HCT116 (cell line): ENCODE data around the gene GLYATL3. TPM values are rescaled to one million over a fixed set of nuclear protein-coding genes. Genes with fewer than 3 reads are reported as not detected.

Source experiments
- ATAC-seq: fragments of 200-7000 bp; cut with Tn5 transposase; 2 replicates; pipeline ENCODE4 v1.9.1; 2020; ENCODE audit warnings: mild to moderate bottlenecking, moderate library complexity
- BruUV-seq: library from RNA; stranded (reverse); fragments of 400-500 nt; replicated peaks from 2 replicates; lab custom pipeline; 2021; lab: Mats Ljungman, UMichigan
- CTCF ChIA-PET: fragments of 300-600 bp; sonication (Branson Sonifier 250); formaldehyde crosslinking; loops from one replicate; lab custom pipeline; 2021; ENCODE audit warnings: antibody characterized with exemption; lab: Charles Lee
- POLR2A ChIA-PET: fragments of 300-600, 350-600 bp; sonication (Branson Sonifier 250); formaldehyde crosslinking; loops from one replicate; lab custom pipeline; 2021; ENCODE audit warnings: antibody characterized with exemption; lab: Charles Lee
- RAD21 ChIA-PET, 2 experiments: fragments of 300-600 bp; sonication (Branson Sonifier 250); formaldehyde crosslinking; loops; one replicate each; lab custom pipeline; 2023; ENCODE audit warnings: low total read pairs in 2 of 2; ENCODE audit not compliant: uncharacterized antibody in 2 of 2, unreplicated experiment in 2 of 2, low non-redundant PET in 1 of 2; lab: Charles Lee
- DNase-seq: peaks from one replicate; pipeline ENCODE4 v3.0.0-alpha.2; 2010; ENCODE audit warnings: low read depth, low spot score
- H2AFZ ChIP-seq: fragments of 200-600 bp; shearing (Covaris generic), sonication (generic); 2 replicates; pipeline ENCODE4 v1.6.1; 2017; ENCODE audit warnings: low read depth, mixed run types, mixed read lengths, antibody characterized with exemption, low read length; ENCODE audit not compliant: poor library complexity, severe bottlenecking
- H3K27ac ChIP-seq: 2 replicates; pipeline ENCODE4 v1.5.1; 2012; ENCODE audit warnings: low read depth, low read length
- H3K27me3 ChIP-seq: fragments of 200-600 bp; sonication (generic); 2 replicates; pipeline ENCODE4 v1.6.1; 2016; ENCODE audit warnings: mixed run types, low read length, mixed read lengths; ENCODE audit not compliant: insufficient read depth
- H3K36me3 ChIP-seq, 2 experiments: fragments of 200-500 bp in 1 of 2; fragments of 200-600 bp in 1 of 2; sonication (Bioruptor generic) in 1 of 2; sonication (generic) in 1 of 2; 2 replicates each; pipeline versions ENCODE4 v1.5.1 to v1.6.1; 2014 to 2016; ENCODE audit warnings: low read length in 2 of 2, inconsistent platforms in 1 of 2, mixed read lengths in 1 of 2, mixed run types in 1 of 2; ENCODE audit not compliant: insufficient read depth in 2 of 2, control insufficient read depth in 1 of 2
- H3K4me1 ChIP-seq, 2 experiments: fragments of 200-600 bp in 1 of 2; sonication (generic) in 1 of 2; 2 replicates each; pipeline versions ENCODE4 v1.5.1 to v1.6.1; 2012 to 2017; ENCODE audit warnings: low read length in 2 of 2, inconsistent platforms in 1 of 2, mild to moderate bottlenecking in 1 of 2, mixed read lengths in 1 of 2, mixed run types in 1 of 2, moderate library complexity in 1 of 2; ENCODE audit not compliant: insufficient read depth in 2 of 2, control insufficient read depth in 1 of 2
- H3K4me2 ChIP-seq: fragments of 200-600 bp; sonication (generic); 2 replicates; pipeline ENCODE4 v1.6.1; 2017; ENCODE audit warnings: mixed run types, low read length, mixed read lengths
- H3K4me3 ChIP-seq, 2 experiments: fragments of 200-600 bp in 1 of 2; sonication (generic) in 1 of 2; replicated peaks in 1 of 2; 2 replicates each; pipeline ENCODE4 v1.5.1; 2011 to 2016; ENCODE audit warnings: low read length in 2 of 2, control low read depth in 1 of 2, low read depth in 1 of 2, mild to moderate bottlenecking in 1 of 2, mixed read lengths in 1 of 2, mixed run types in 1 of 2
- H3K79me2 ChIP-seq: fragments of 200-600 bp; sonication (generic); 2 replicates; pipeline ENCODE4 v1.6.1; 2017; ENCODE audit warnings: mild to moderate bottlenecking, mixed run types, low read length, moderate library complexity, mixed read lengths; ENCODE audit not compliant: insufficient read depth
- H3K9ac ChIP-seq: fragments of 200-600 bp; sonication (generic); 2 replicates; pipeline ENCODE4 v1.6.1; 2016; ENCODE audit warnings: low read length, mixed read lengths
- H3K9me2 ChIP-seq: fragments of 200-600 bp; sonication (generic), shearing (Covaris generic); 2 replicates; pipeline ENCODE4 v1.6.1; 2017; ENCODE audit warnings: mixed run types, mild to moderate bottlenecking, moderate library complexity; ENCODE audit not compliant: insufficient read depth
- H3K9me3 ChIP-seq, 2 experiments: fragments of 200-500 bp in 1 of 2; fragments of 200-600 bp in 1 of 2; sonication (Bioruptor generic) in 1 of 2; sonication (generic) in 1 of 2; 2 replicates each; pipeline ENCODE4 v1.6.1; 2014 to 2017; ENCODE audit warnings: low read length in 2 of 2, mixed read lengths in 2 of 2, inconsistent platforms in 1 of 2, low read depth in 1 of 2, mild to moderate bottlenecking in 1 of 2, mixed run types in 1 of 2, moderate library complexity in 1 of 2; ENCODE audit not compliant: control insufficient read depth in 1 of 2, insufficient read depth in 1 of 2
- H4K20me1 ChIP-seq: fragments of 200-600 bp; sonication (generic), shearing (Covaris generic); 2 replicates; pipeline ENCODE4 v1.6.1; 2017; ENCODE audit warnings: mixed run types, mild to moderate bottlenecking, moderate library complexity; ENCODE audit not compliant: insufficient read depth
- ATF3 ChIP-seq: IDR thresholded peaks from 2 replicates; pipeline ENCODE4 v1.6.1; 2012
- CBX3 ChIP-seq: IDR thresholded peaks from 2 replicates; pipeline ENCODE4 v1.6.1; 2012; ENCODE audit warnings: low read depth
- CEBPB ChIP-seq: IDR thresholded peaks from 2 replicates; pipeline ENCODE4 v1.6.1; 2012; ENCODE audit warnings: low read depth
- ELF1 ChIP-seq: IDR thresholded peaks from 2 replicates; pipeline ENCODE4 v1.6.1; 2012; ENCODE audit warnings: low read depth, borderline replicate concordance
- JUND ChIP-seq: IDR thresholded peaks from 2 replicates; pipeline ENCODE4 v1.6.1; 2012
- POLR2A ChIP-seq: IDR thresholded peaks from 2 replicates; pipeline ENCODE4 v1.7.0; 2011; ENCODE audit warnings: borderline replicate concordance; ENCODE audit not compliant: insufficient read depth, insufficient read length; ENCODE audit errors: extremely low read depth
- RAD21 ChIP-seq: IDR thresholded peaks from 2 replicates; pipeline ENCODE4 v1.6.1; 2012; ENCODE audit warnings: low read depth, mild to moderate bottlenecking
- SIN3A ChIP-seq: IDR thresholded peaks from 2 replicates; pipeline ENCODE4 v1.6.1; 2012; ENCODE audit warnings: low read depth
- SP1 ChIP-seq: IDR thresholded peaks from 2 replicates; pipeline ENCODE4 v1.6.1; 2012; ENCODE audit warnings: low read depth
- intact Hi-C: fragments of 100-400 bp; cut with micrococcal nuclease; formaldehyde crosslinking; loops from 2 replicates; pipeline ENCODE4 v1.10.0; 2022
- total RNA-seq: library from RNA; stranded (reverse); gene quantifications from one replicate; pipeline ENCODE4 v1.2.1, GENCODE V29; 2021; ENCODE audit not compliant: unreplicated experiment
- TF ChIP-seq, protein P1 (sequence below): IDR thresholded peaks from 2 replicates; pipeline ENCODE4 v1.6.1; 2012; ENCODE audit warnings: low read depth

GLYATL3 gene
- total RNA-seq, 1 experiment from 2014 or later, result not detected

GRCh38 chr6:49543087-49543858 is 43.5 kb downstream of the GLYATL3 start:
- Histone ChIP-seq H3K9ac (no peak overlapping the region), H3K79me2 (no peaks in the 10 kb centered on the region), H3K4me3 (no peak overlapping the region), H3K36me3 (no peaks in the 10 kb centered on the region), H3K9me3 (no peaks in the 10 kb centered on the region), H3K27me3 (no peaks in the 10 kb centered on the region), H3K4me1 (peaks cover 20% of the 10 kb centered on the region in 2 experiments), H4K20me1 (no peaks in the 10 kb centered on the region), H2AFZ (peak overlapping the region; percentile 31), H3K9me2 (no peaks in the 10 kb centered on the region), H3K27ac (no peak overlapping the region), H3K4me2 (no peak overlapping the region)
- no peak for TF ChIP-seq JUND
- TF ChIP-seq CBX3, result no peak
- TF ChIP-seq RAD21, result no peak
- no peak for TF ChIP-seq ATF3
- TF ChIP-seq, protein P1, sequence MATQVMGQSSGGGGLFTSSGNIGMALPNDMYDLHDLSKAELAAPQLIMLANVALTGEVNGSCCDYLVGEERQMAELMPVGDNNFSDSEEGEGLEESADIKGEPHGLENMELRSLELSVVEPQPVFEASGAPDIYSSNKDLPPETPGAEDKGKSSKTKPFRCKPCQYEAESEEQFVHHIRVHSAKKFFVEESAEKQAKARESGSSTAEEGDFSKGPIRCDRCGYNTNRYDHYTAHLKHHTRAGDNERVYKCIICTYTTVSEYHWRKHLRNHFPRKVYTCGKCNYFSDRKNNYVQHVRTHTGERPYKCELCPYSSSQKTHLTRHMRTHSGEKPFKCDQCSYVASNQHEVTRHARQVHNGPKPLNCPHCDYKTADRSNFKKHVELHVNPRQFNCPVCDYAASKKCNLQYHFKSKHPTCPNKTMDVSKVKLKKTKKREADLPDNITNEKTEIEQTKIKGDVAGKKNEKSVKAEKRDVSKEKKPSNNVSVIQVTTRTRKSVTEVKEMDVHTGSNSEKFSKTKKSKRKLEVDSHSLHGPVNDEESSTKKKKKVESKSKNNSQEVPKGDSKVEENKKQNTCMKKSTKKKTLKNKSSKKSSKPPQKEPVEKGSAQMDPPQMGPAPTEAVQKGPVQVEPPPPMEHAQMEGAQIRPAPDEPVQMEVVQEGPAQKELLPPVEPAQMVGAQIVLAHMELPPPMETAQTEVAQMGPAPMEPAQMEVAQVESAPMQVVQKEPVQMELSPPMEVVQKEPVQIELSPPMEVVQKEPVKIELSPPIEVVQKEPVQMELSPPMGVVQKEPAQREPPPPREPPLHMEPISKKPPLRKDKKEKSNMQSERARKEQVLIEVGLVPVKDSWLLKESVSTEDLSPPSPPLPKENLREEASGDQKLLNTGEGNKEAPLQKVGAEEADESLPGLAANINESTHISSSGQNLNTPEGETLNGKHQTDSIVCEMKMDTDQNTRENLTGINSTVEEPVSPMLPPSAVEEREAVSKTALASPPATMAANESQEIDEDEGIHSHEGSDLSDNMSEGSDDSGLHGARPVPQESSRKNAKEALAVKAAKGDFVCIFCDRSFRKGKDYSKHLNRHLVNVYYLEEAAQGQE, result no peak
- TF ChIP-seq CEBPB, result no peak
- TF ChIP-seq ELF1, result no peak
- no peak for TF ChIP-seq SIN3A
- no peak for TF ChIP-seq POLR2A
- no peak for TF ChIP-seq SP1
- intact Hi-C loops, result no loop called here
- POLR2A ChIA-PET, result interaction anchor here (1.3 to 1.5 kb wide), 2 partner anchors 10 to 14 kb away, joined by 3 read pairs; no protein-coding TSS in a partner anchor
- DNase-seq, result no peak
- CTCF ChIA-PET, result interaction anchor here (1.0 to 5.0 kb wide), 2 partner anchors 9 to 11 kb away, joined by 3 to 30 read pairs; no protein-coding TSS in a partner anchor
- BruUV-seq, result no TSS peak
- 0 out of 2 replicates have a peak, but pooled peaks have one; percentile 33 for ATAC-seq
- RAD21 ChIA-PET, result no interaction called here
